WERI-Rb-1 (cell line): ENCODE data around the gene DPF3.

Experiments
- DNase-seq: peaks from one replicate; pipeline ENCODE4 v3.0.0-alpha.2; 2020
- H3K27ac ChIP-seq: fragments of 250-450 bp; sonication (Bioruptor Pico); 2 replicates; pipeline ENCODE4 v1.5.1; 2020; ENCODE audit warnings: mild to moderate bottlenecking, moderate library complexity
- H3K27me3 ChIP-seq: fragments of 250-450 bp; sonication (Bioruptor Pico); 2 replicates; pipeline ENCODE4 v1.5.1; 2021; ENCODE audit warnings: mild to moderate bottlenecking, low read depth, moderate library complexity; ENCODE audit not compliant: insufficient read depth, severe bottlenecking
- H3K36me3 ChIP-seq: fragments of 250-450 bp; sonication (Bioruptor Pico); 2 replicates; pipeline ENCODE4 v1.5.1; 2020; ENCODE audit warnings: mild to moderate bottlenecking, moderate library complexity
- H3K4me3 ChIP-seq: 2 replicates; pipeline ENCODE4 v1.5.1; 2011; ENCODE audit warnings: low read depth, mild to moderate bottlenecking, control low read depth, low read length
- H3K9me3 ChIP-seq: fragments of 250-450 bp; sonication (Bioruptor Pico); 2 replicates; pipeline ENCODE4 v1.5.1; 2021; ENCODE audit warnings: mild to moderate bottlenecking, moderate library complexity; ENCODE audit not compliant: severe bottlenecking
- TF ChIP-seq, protein P1 (sequence below): IDR thresholded peaks from 2 replicates; pipeline ENCODE4 v1.5.1; 2011; ENCODE audit warnings: low read depth, mild to moderate bottlenecking, control low read depth, inconsistent platforms, low read length

The DPF3 gene

DNA sequence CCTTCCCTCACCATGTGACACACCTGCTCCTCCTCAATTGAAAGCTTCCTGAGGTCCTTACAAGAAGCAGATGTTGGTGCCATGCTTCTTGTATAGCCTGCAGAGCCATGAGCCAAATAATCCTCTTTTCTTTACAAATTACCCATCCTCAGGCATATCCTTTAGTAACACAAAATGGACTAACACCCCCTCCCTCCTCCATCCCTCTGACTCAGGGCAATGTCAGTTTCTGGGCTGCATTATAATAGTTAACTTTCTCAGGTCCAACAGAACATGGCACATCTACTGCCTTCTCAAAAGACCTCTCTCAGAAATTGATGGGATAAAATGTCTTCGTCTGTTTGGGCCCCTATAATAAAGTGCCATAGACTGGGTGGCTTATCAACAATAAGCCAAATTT, 287.0 kb downstream of the DPF3 start:
- TF ChIP-seq, protein P1, sequence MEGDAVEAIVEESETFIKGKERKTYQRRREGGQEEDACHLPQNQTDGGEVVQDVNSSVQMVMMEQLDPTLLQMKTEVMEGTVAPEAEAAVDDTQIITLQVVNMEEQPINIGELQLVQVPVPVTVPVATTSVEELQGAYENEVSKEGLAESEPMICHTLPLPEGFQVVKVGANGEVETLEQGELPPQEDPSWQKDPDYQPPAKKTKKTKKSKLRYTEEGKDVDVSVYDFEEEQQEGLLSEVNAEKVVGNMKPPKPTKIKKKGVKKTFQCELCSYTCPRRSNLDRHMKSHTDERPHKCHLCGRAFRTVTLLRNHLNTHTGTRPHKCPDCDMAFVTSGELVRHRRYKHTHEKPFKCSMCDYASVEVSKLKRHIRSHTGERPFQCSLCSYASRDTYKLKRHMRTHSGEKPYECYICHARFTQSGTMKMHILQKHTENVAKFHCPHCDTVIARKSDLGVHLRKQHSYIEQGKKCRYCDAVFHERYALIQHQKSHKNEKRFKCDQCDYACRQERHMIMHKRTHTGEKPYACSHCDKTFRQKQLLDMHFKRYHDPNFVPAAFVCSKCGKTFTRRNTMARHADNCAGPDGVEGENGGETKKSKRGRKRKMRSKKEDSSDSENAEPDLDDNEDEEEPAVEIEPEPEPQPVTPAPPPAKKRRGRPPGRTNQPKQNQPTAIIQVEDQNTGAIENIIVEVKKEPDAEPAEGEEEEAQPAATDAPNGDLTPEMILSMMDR: no peak
- Histone ChIP-seq H3K27ac (no peak overlapping the region; the same call in 1 of the 2 replicates), H3K27me3 (no peaks in the 10 kb centered on the region), H3K36me3 (no peaks in the 10 kb centered on the region), H3K4me3 (no peak overlapping the region), H3K9me3 (peaks cover 5% of the 10 kb centered on the region)
- no peak for DNase-seq

DNA sequence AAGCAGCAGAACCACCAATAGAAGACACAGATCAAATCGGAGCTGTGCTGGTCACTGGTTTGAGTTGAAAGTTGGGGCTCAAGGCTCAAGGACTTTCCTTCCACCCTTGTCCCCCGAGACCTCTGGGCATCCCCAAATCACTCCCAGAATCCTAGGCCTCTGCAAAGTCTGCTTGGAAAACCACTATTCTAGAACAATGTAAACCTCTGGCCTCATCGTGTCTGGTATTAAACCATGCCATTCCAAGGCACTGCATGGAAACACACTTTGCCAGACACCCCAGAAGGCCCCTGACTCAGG, 288.0 kb downstream of the DPF3 start:
- Histone ChIP-seq H3K4me3 (no peak overlapping the region), H3K27me3 (no peaks in the 10 kb centered on the region), H3K36me3 (no peaks in the 10 kb centered on the region), H3K9me3 (peaks cover 5% of the 10 kb centered on the region), H3K27ac (no peak overlapping the region)
- no peak for DNase-seq
- TF ChIP-seq, protein P1: no peak

DNA sequence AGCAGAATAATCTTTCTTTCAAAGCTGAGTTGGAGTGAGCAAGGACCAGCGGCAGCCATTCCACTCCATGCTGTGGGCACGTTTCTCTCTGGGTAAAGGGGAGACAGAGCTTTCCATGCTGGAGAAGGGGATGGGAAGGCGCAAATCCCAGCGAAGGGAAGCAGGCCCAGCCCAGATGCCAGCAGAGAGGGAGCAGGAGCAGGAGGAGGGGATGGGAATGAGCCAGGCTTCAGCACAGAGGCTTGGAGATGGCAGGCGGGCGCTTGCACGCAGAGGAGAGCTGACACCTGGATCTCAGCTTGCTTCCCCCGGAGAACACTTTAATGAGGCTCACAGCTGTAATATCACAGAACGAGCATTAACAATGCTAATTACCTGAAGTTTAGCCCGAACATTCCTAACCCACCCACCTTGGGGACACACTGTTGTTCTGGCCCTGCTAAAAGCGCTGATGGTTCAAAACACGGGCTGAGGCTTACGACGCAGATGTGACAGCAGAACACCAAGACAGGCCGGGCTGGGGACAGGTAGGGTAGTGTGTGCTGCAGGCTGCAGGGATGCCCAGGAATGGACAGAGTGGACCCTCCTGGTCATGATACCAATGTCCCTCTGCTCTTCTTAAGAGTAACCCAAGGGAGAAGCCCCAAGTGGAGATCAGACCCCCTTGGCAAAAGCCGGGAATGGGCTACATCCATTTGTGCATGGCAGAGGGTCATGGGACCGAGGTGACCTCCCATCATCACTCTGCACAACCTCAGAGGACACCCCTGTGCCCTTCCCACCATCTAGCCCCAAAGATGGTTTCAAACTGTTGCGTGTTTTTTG, 288.6 kb downstream of the DPF3 start:
- DNase-seq: no peak
- no peak overlapping the region for H3K4me3 ChIP-seq
- no peak overlapping the region for H3K27ac ChIP-seq
- H3K9me3 ChIP-seq: peaks cover 5% of the 10 kb centered on the region
- TF ChIP-seq, protein P1: no peak
- H3K27me3 ChIP-seq: no peaks in the 10 kb centered on the region
- no peaks in the 10 kb centered on the region for H3K36me3 ChIP-seq

DNA sequence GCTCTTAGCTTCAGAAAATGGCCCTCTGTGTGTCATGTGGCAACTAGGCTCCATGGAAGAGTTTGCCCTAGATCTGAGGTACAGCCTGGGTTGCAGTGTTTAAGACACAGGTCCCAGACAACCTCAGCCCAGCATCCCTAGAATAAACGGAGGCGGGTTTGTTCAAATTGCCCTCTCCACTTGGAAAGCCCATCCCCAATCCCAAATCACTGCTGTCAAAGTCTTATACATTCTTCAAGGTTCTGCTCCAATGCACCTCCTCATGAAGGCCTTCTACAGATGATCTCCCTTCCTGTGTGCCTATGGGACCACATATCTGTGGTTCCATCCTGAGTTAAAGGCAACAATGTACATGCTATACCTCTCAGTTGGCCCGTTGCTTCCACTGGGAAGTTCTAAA, 289.8 kb downstream of the DPF3 start:
- Histone ChIP-seq H3K9me3 (peaks cover 5% of the 10 kb centered on the region), H3K27ac (no peak overlapping the region), H3K4me3 (no peak overlapping the region), H3K36me3 (no peaks in the 10 kb centered on the region), H3K27me3 (no peaks in the 10 kb centered on the region)
- DNase-seq: no peak
- TF ChIP-seq, protein P1: no peak

DNA sequence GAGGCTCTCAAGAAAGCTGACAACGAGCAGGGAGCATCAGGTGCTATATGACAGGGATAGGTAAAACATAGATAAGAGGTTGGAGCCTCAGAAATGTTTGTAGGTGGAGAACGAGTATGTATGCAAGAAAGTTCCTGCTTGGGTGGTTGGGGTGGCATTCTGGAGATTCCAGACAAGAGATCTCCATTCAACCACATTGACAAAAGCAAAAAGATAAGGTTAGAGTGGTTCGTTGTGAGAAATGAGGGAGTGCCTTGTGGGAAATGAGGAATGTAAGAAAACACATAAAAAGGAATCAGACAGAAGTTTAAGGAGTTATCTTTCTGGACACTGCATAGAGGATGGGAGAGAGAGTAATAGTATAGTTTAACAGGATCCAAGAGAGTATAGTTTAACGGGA, 290.3 kb downstream of the DPF3 start:
- no peak for DNase-seq
- Histone ChIP-seq H3K27me3 (no peaks in the 10 kb centered on the region), H3K36me3 (no peaks in the 10 kb centered on the region), H3K27ac (no peak overlapping the region), H3K4me3 (no peak overlapping the region), H3K9me3 (peaks cover 5% of the 10 kb centered on the region)
- TF ChIP-seq, protein P1: no peak
